NCI-H1092 (cell line): ENCODE measurements around the gene CTTNBP2NL.
A peak's percentile ranks its signal among the peaks of the same experiment; 100 is the strongest.

Source experiments
- DNase-seq: peaks from one replicate; lab custom pipeline; 2025; lab: John Stamatoyannopoulos, UW

CTTNBP2NL gene

GRCh38 chr1:112395821-112396652 is at the start of gene CTTNBP2NL:
Gene CTTNBP2NL, plus strand, starts transcription at chr1:112396214. Its CDS starts 19,952 bp downstream, at chr1:112416166.
- DNase-seq = peak; percentile 96

GRCh38 chr1:112346801-112347350 is 49.1 kb upstream of the CTTNBP2NL start:
- DNase-seq = no peak

GRCh38 chr1:112356765-112357164 is 39.2 kb upstream of the CTTNBP2NL start:
- DNase-seq = no peak

GRCh38 chr1:112357467-112357866 is 38.5 kb upstream of the CTTNBP2NL start:
- no peak for DNase-seq

- DNase-seq = no peak
These were observed 37.8 kb upstream of the CTTNBP2NL start for GRCh38 chr1:112358061-112358770.

- peak; percentile 18 for DNase-seq
These were observed 37.1 kb upstream of the CTTNBP2NL start for GRCh38 chr1:112358798-112359408.

- DNase-seq = no peak
These were observed 35.9 kb upstream of the CTTNBP2NL start for GRCh38 chr1:112359961-112360767.

- DNase-seq = no peak
These were observed 32.4 kb upstream of the CTTNBP2NL start for GRCh38 chr1:112363636-112364035.

GRCh38 chr1:112368198-112368597 is 27.8 kb upstream of the CTTNBP2NL start:
- no peak for DNase-seq

GRCh38 chr1:112369392-112370285 is 26.4 kb upstream of the CTTNBP2NL start:
- peak; percentile 82 for DNase-seq

GRCh38 chr1:112370996-112371395 is 25.0 kb upstream of the CTTNBP2NL start:
- no peak for DNase-seq

- DNase-seq = no peak
These were observed 24.2 kb upstream of the CTTNBP2NL start for GRCh38 chr1:112371775-112372174.

GRCh38 chr1:112373806-112374205 is 22.2 kb upstream of the CTTNBP2NL start:
- DNase-seq = no peak

- no peak for DNase-seq
These were observed 20.3 kb upstream of the CTTNBP2NL start for GRCh38 chr1:112375701-112376100.

GRCh38 chr1:112380356-112380755 is 15.7 kb upstream of the CTTNBP2NL start:
- DNase-seq = no peak

- DNase-seq = no peak
These were observed 14.5 kb upstream of the CTTNBP2NL start for GRCh38 chr1:112381324-112382076.

GRCh38 chr1:112383759-112384370 is 12.1 kb upstream of the CTTNBP2NL start:
- no peak for DNase-seq

GRCh38 chr1:112386024-112386723 is 9.8 kb upstream of the CTTNBP2NL start:
- no peak for DNase-seq
